Tibial nerve (tissue), 4 donors: Measurements from ENCODE around the gene KMT2C. TPM values are rescaled to one million over a fixed set of nuclear protein-coding genes. Genes with fewer than 3 reads are reported as not detected.

Experiments
- DNase-seq, 2 donors: peaks; one replicate each; pipeline ENCODE4 v3.0.0-alpha.2; 2019; ENCODE audit warnings: low spot score in 2 of 2
- H3K27ac ChIP-seq, 4 donors: fragments of 200-600 bp; sonication (generic) in 3 of 4; one replicate each; pipeline ENCODE4 v1.5.1; 2017 to 2019; ENCODE audit warnings: mild to moderate bottlenecking in 1 of 4
- H3K27me3 ChIP-seq, 2 donors: fragments of 200-600 bp; sonication (generic) in 1 of 2; one replicate each; pipeline versions ENCODE4 v1.5.1 to v1.6.0; 2017 to 2019
- H3K36me3 ChIP-seq, 3 donors: fragments of 200-600 bp; sonication (generic); one replicate each; pipeline ENCODE4 v1.5.1; 2018 to 2019
- H3K4me1 ChIP-seq, 4 donors: fragments of 200-600 bp; sonication (generic) in 3 of 4; one replicate each; pipeline ENCODE4 v1.5.1; 2017 to 2019
- H3K4me3 ChIP-seq, 4 donors: fragments of 200-600 bp; sonication (generic) in 3 of 4; one replicate each; pipeline ENCODE4 v1.5.1; 2017 to 2019; ENCODE audit warnings: mild to moderate bottlenecking in 1 of 4, moderate library complexity in 1 of 4
- H3K9me3 ChIP-seq, 4 donors: fragments of 200-600 bp; sonication (generic) in 3 of 4; one replicate each; pipeline ENCODE4 v1.5.1; 2017 to 2019
- CTCF ChIP-seq, 5 experiments: fragments of 200-600 bp in 3 of 5; fragments of 450-650 bp in 2 of 5; sonication (generic) in 3 of 5; IDR thresholded peaks; one replicate each; pipeline ENCODE4 v1.5.1; 2016 to 2019; ENCODE audit warnings: antibody characterized with exemption in 5 of 5, mild to moderate bottlenecking in 3 of 5, moderate library complexity in 2 of 5
- EP300 ChIP-seq, 2 donors: sonication (generic); formaldehyde crosslinking; IDR thresholded peaks; one replicate each; pipeline ENCODE4 v1.6.1; 2017; ENCODE audit warnings: antibody characterized with exemption in 2 of 2, mild to moderate bottlenecking in 1 of 2
- POLR2A ChIP-seq, 2 donors: fragments of 450-650 bp; IDR thresholded peaks; one replicate each; pipeline ENCODE4 v1.6.1; 2017; ENCODE audit warnings: antibody characterized with exemption in 2 of 2, mild to moderate bottlenecking in 2 of 2, moderate library complexity in 2 of 2
- WGBS, 2 donors: methylation state at CpG; one replicate each; pipeline ENCODE4 v1.1.5; 2018; 5-methylcytosine and 5-hydroxymethylcytosine counted together
- total RNA-seq, 4 donors: library from RNA; depleted of rRNA; stranded (reverse); fragments of >200 nt; gene quantifications; one replicate each; pipeline ENCODE4 v1.1.0, GENCODE V29; 2016

The KMT2C gene
- total RNA-seq, 4 donors from 2014 or later = 63.2 to 86.1 (median 69.4) TPM

GRCh38 chr7:152103691-152104090 is 332.1 kb downstream of the KMT2C start:
- Histone ChIP-seq H3K27me3 (no peaks in the 10 kb centered on the region), H3K9me3 (no peaks in the 10 kb centered on the region), H3K27ac (no peak overlapping the region), H3K4me1 (no peaks in the 10 kb centered on the region), H3K4me3 (no peak overlapping the region), H3K36me3 (peaks cover 0 to 65% (median 0%) of the 10 kb centered on the region in 3 donors)
- TF ChIP-seq EP300 (IDR thresholded peaks at IDR 0.05) (no peak), POLR2A (IDR thresholded peaks at IDR 0.05) (no peak), CTCF (IDR thresholded peaks at IDR 0.05) (no peak)
- DNase-seq = no peak
- WGBS, 2 donors = 37 to 39% methylated on average over 5 of the region's 5 CpGs

GRCh38 chr7:152103066-152103465 is 332.7 kb downstream of the KMT2C start:
- H3K36me3 ChIP-seq = peaks cover 0 to 59% (median 0%) of the 10 kb centered on the region in 3 donors
- H3K27ac ChIP-seq = no peak overlapping the region
- no peak for TF ChIP-seq CTCF (IDR thresholded peaks at IDR 0.05)
- TF ChIP-seq POLR2A (IDR thresholded peaks at IDR 0.05) = no peak
- no peak for TF ChIP-seq EP300 (IDR thresholded peaks at IDR 0.05)
- no peaks in the 10 kb centered on the region for H3K27me3 ChIP-seq
- 80 to 89% methylated on average over 7 of the region's 7 CpGs for WGBS, 2 donors
- no peaks in the 10 kb centered on the region for H3K4me1 ChIP-seq
- H3K9me3 ChIP-seq = no peaks in the 10 kb centered on the region
- H3K4me3 ChIP-seq = no peak overlapping the region
- DNase-seq = no peak

- no peaks in the 10 kb centered on the region for H3K9me3 ChIP-seq
- 94 to 96% methylated on average over 4 of the region's 4 CpGs for WGBS, 2 donors
- no peaks in the 10 kb centered on the region for H3K27me3 ChIP-seq
- no peak overlapping the region for H3K4me3 ChIP-seq
- H3K27ac ChIP-seq = no peak overlapping the region
- TF ChIP-seq CTCF (IDR thresholded peaks at IDR 0.05) (no peak), EP300 (IDR thresholded peaks at IDR 0.05) (no peak), POLR2A (IDR thresholded peaks at IDR 0.05) (no peak)
- peaks cover 0 to 32% (median 0%) of the 10 kb centered on the region in 3 donors for H3K36me3 ChIP-seq
- DNase-seq = no peak
- H3K4me1 ChIP-seq = no peaks in the 10 kb centered on the region
Observed at GRCh38 chr7:152097330-152097729, 338.5 kb downstream of the KMT2C start.

- H3K4me3 ChIP-seq = no peak overlapping the region
- WGBS, 2 donors = 83 to 87% methylated on average over 1 of the region's 1 CpG
- no peaks in the 10 kb centered on the region for H3K27me3 ChIP-seq
- peaks cover 0 to 17% (median 0%) of the 10 kb centered on the region in 3 donors for H3K36me3 ChIP-seq
- H3K4me1 ChIP-seq = no peaks in the 10 kb centered on the region
- no peak overlapping the region for H3K27ac ChIP-seq
- H3K9me3 ChIP-seq = no peaks in the 10 kb centered on the region
- DNase-seq = no peak
- no peak for TF ChIP-seq EP300 (IDR thresholded peaks at IDR 0.05)
- no peak for TF ChIP-seq CTCF (IDR thresholded peaks at IDR 0.05)
- TF ChIP-seq POLR2A (IDR thresholded peaks at IDR 0.05) = no peak
Observed at GRCh38 chr7:152095771-152096170, 340.0 kb downstream of the KMT2C start.

- Histone ChIP-seq H3K36me3 (peaks cover 0 to 23% (median 0%) of the 10 kb centered on the region in 3 donors), H3K4me3 (no peak overlapping the region), H3K9me3 (peaks cover 0 to 13% (median 0%) of the 10 kb centered on the region in 4 donors), H3K27me3 (no peaks in the 10 kb centered on the region), H3K4me1 (no peaks in the 10 kb centered on the region), H3K27ac (no peak overlapping the region)
- WGBS, 2 donors = 87 to 89% methylated on average over 4 of the region's 4 CpGs
- TF ChIP-seq POLR2A (IDR thresholded peaks at IDR 0.05) (no peak), CTCF (IDR thresholded peaks at IDR 0.05) (no peak), EP300 (IDR thresholded peaks at IDR 0.05) (no peak)
- DNase-seq = no peak
Observed at GRCh38 chr7:152093717-152094116, 342.1 kb downstream of the KMT2C start.
